HFF-Myc (cell line): ENCODE data around the gene SEMA3B.

Experiments
- DNase-seq: peaks from one replicate; pipeline ENCODE4 v3.0.0-alpha.2; 2011; ENCODE audit warnings: low read depth; ENCODE audit errors: extremely low read depth
- H3K4me3 ChIP-seq: replicated peaks from 2 replicates; pipeline ENCODE4 v1.5.1; 2011; ENCODE audit warnings: low read depth, mild to moderate bottlenecking, control low read depth, low read length
- CTCF ChIP-seq: IDR thresholded peaks from 2 replicates; pipeline ENCODE4 v1.5.1; 2012; ENCODE audit warnings: mild to moderate bottlenecking, low read depth, low read length, control low read depth; ENCODE audit errors: missing control alignments

Gene SEMA3B

GRCh38 chr3:50325497-50326181 is 56.7 kb downstream of the SEMA3B start:
- DNase-seq, result no peak
- TF ChIP-seq CTCF, result no peak
- H3K4me3 ChIP-seq, result no peak overlapping the region

- no peak for TF ChIP-seq CTCF
- no peak overlapping the region for H3K4me3 ChIP-seq
- DNase-seq, result no peak
These were observed 57.2 kb downstream of the SEMA3B start for GRCh38 chr3:50326182-50326541.

- peak overlapping the region; percentile 94 for H3K4me3 ChIP-seq
- no peak for DNase-seq
- TF ChIP-seq CTCF, result no peak
These were observed 58.2 kb downstream of the SEMA3B start for GRCh38 chr3:50327129-50327528.
